Esophagus squamous epithelium (tissue), 5 donors: ENCODE results near the gene SLC35G2. TPM values are rescaled to one million over a fixed set of nuclear protein-coding genes. Genes with fewer than 3 reads are reported as not detected.

Source experiments
- DNase-seq: peaks from one replicate; lab custom pipeline; 2025; lab: John Stamatoyannopoulos, UW
- H3K27ac ChIP-seq, 4 donors: fragments of 200-600 bp; sonication (generic); one replicate each; pipeline ENCODE4 v1.5.1; 2016 to 2019; ENCODE audit warnings: mild to moderate bottlenecking in 1 of 4
- H3K27me3 ChIP-seq, 4 donors: fragments of 200-600 bp; sonication (generic); 1 replicate in 3 of 4; 2 replicates in 1 of 4; pipeline versions ENCODE4 v1.5.1 to v1.6.0; 2017 to 2021; ENCODE audit warnings: antibody characterized with exemption in 1 of 4
- H3K36me3 ChIP-seq, 3 donors: fragments of 200-600 bp; sonication (generic); one replicate each; pipeline ENCODE4 v1.5.1; 2016 to 2019
- H3K4me1 ChIP-seq, 3 donors: fragments of 200-600 bp; sonication (generic); one replicate each; pipeline ENCODE4 v1.5.1; 2017 to 2019
- H3K4me3 ChIP-seq, 4 donors: fragments of 200-600 bp; sonication (generic); 1 replicate in 3 of 4; 2 replicates in 1 of 4; pipeline ENCODE4 v1.5.1; 2016 to 2019; ENCODE audit warnings: mild to moderate bottlenecking in 2 of 4, moderate library complexity in 1 of 4
- H3K9me3 ChIP-seq, 3 donors: fragments of 200-600 bp; sonication (generic); one replicate each; pipeline ENCODE4 v1.5.1; 2016 to 2019
- POLR2A ChIP-seq, 4 donors: fragments of 450-650 bp; IDR thresholded peaks; one replicate each; pipeline ENCODE4 v1.6.1; 2017; ENCODE audit warnings: antibody characterized with exemption in 4 of 4, mild to moderate bottlenecking in 4 of 4, moderate library complexity in 3 of 4
- WGBS, 2 donors: methylation state at CpG; one replicate each; pipeline ENCODE4 v1.1.5; 2018; 5-methylcytosine and 5-hydroxymethylcytosine counted together
- intact Hi-C: fragments of 100-400 bp; cut with DNase I; formaldehyde crosslinking; loops from one replicate; pipeline ENCODE4 v1.15.0; 2022
- total RNA-seq, 4 donors: library from RNA; depleted of rRNA; stranded (reverse); fragments of >200 nt; gene quantifications; one replicate each; pipeline ENCODE4 v1.1.0, GENCODE V29; 2016
- TF ChIP-seq, protein P1 (sequence below), 6 experiments: fragments of 450-650 bp in 4 of 6; fragments of 200-600 bp in 2 of 6; sonication (generic) in 2 of 6; IDR thresholded peaks; one replicate each; pipeline ENCODE4 v1.5.1; 2016 to 2019; ENCODE audit warnings: antibody characterized with exemption in 6 of 6, mild to moderate bottlenecking in 4 of 6, moderate library complexity in 4 of 6
- donor health status: DM: yes; HTN: yes; CAD: no.

Gene SLC35G2
- total RNA-seq, 4 donors from 2014 or later = 0.68 to 4.0 (median 3.1) TPM

DNA sequence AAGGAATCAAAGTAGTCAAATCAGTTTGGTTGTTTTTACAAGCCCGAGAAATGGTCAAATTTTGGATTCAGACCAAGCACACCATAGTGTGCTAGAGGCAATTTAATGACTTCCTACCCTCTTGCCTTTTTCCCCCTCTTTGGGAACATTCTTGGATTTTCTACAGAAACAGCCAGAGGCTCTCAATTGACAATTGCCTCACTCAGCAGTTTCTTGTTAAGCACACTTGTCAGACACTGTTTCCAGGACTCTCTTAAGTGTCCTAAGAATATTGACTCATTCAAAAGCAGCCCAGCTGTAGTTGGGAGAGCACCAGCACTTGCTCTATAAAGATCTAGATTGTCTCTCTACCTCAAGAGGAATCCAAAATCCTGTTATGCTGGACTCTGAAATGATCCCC, 1.5 kb upstream of the SLC35G2 start:
- H3K4me3 ChIP-seq = no peak overlapping the region
- no peaks in the 10 kb centered on the region for H3K36me3 ChIP-seq
- intact Hi-C loops = no loop called here
- peaks cover 0 to 33% (median 9%) of the 10 kb centered on the region in 3 donors for H3K4me1 ChIP-seq
- H3K27me3 ChIP-seq = peaks cover 0 to 16% (median 0%) of the 10 kb centered on the region in 4 donors
- H3K27ac ChIP-seq = peak overlapping the region in 2 of 4 donors; percentile 26 to 90
- WGBS, 2 donors = 25 to 30% methylated on average over 1 of the region's 1 CpG
- no peaks in the 10 kb centered on the region for H3K9me3 ChIP-seq
- DNase-seq = no peak
- TF ChIP-seq POLR2A (IDR thresholded peaks at IDR 0.05) = no peak
- TF ChIP-seq, protein P1, sequence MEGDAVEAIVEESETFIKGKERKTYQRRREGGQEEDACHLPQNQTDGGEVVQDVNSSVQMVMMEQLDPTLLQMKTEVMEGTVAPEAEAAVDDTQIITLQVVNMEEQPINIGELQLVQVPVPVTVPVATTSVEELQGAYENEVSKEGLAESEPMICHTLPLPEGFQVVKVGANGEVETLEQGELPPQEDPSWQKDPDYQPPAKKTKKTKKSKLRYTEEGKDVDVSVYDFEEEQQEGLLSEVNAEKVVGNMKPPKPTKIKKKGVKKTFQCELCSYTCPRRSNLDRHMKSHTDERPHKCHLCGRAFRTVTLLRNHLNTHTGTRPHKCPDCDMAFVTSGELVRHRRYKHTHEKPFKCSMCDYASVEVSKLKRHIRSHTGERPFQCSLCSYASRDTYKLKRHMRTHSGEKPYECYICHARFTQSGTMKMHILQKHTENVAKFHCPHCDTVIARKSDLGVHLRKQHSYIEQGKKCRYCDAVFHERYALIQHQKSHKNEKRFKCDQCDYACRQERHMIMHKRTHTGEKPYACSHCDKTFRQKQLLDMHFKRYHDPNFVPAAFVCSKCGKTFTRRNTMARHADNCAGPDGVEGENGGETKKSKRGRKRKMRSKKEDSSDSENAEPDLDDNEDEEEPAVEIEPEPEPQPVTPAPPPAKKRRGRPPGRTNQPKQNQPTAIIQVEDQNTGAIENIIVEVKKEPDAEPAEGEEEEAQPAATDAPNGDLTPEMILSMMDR (IDR thresholded peaks at IDR 0.05) = no peak

DNA sequence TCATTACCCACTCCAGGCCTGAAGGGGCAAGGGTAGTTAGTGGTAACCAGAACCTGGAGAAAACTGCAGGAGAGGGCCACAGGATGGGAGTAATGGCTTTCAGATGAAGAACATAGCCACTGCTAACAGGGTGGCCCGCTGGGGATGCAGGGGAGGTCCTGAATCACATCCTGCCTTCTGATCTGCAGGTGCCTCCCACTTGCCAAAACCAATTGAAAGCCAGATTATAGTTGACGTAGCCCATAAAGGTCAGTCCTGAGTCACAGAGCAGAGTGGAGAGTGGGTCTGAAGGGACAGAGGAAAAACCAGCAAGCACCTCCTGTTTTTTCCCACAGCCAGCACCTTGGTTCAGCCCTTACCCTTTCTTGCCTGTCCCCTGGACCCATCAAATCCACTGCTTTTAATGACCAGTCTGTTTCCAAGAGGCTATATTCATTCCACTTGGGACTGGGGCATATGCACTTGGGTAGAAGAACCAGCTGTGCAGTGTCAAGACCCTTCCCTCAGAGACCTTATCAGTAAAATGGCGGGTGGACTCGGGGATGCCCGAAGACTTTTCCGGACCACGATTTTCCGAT, 646 bp upstream of the SLC35G2 start:
- Histone ChIP-seq H3K4me3 (peak overlapping the region; percentile 54 to 87 (median 70)), H3K27me3 (peaks cover 0 to 16% (median 0%) of the 10 kb centered on the region in 4 donors), H3K27ac (peak overlapping the region; percentile 69 to 90 (median 87)), H3K4me1 (peaks cover 0 to 33% (median 9%) of the 10 kb centered on the region in 3 donors), H3K9me3 (no peaks in the 10 kb centered on the region), H3K36me3 (no peaks in the 10 kb centered on the region)
- intact Hi-C loops = no loop called here
- DNase-seq = no peak
- peak in 1 of 4 donors; percentile 28 for TF ChIP-seq POLR2A (IDR thresholded peaks at IDR 0.05)
- TF ChIP-seq, protein P1 (IDR thresholded peaks at IDR 0.05) = no peak
- WGBS, 2 donors = 30 to 50% methylated on average over 1 to 4 of the region's 8 CpGs

DNA sequence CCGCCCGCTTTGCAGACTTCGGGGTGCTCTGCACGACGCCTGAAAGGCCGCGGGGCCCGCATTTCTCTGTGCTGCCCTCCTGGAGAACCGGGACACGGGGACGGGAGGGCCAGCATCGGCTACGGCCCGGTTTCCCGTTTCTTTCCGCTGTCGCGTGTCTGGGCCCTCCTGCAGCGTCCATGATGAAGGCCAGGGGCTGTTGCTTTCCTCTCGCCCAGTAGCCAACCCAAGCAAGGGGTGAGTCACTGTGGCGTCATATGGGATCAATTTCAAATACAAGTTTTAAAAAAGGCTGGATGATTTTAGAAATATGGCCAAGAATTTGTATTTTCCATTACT, 435 bp downstream of the SLC35G2 start:
- Histone ChIP-seq H3K27me3 (peaks cover 0 to 16% (median 0%) of the 10 kb centered on the region in 4 donors), H3K4me3 (peak overlapping the region; percentile 54 to 87 (median 70)), H3K36me3 (no peaks in the 10 kb centered on the region), H3K27ac (peak overlapping the region; percentile 69 to 90 (median 87)), H3K4me1 (peaks cover 0 to 33% (median 9%) of the 10 kb centered on the region in 3 donors), H3K9me3 (peaks cover 0 to 5% (median 0%) of the 10 kb centered on the region in 3 donors)
- intact Hi-C loops = no loop called here
- no peak for DNase-seq
- WGBS, 2 donors = 0% methylated on average over 5 to 13 of the region's 21 CpGs
- no peak for TF ChIP-seq POLR2A (IDR thresholded peaks at IDR 0.05)
- TF ChIP-seq, protein P1 (IDR thresholded peaks at IDR 0.05) = no peak

DNA sequence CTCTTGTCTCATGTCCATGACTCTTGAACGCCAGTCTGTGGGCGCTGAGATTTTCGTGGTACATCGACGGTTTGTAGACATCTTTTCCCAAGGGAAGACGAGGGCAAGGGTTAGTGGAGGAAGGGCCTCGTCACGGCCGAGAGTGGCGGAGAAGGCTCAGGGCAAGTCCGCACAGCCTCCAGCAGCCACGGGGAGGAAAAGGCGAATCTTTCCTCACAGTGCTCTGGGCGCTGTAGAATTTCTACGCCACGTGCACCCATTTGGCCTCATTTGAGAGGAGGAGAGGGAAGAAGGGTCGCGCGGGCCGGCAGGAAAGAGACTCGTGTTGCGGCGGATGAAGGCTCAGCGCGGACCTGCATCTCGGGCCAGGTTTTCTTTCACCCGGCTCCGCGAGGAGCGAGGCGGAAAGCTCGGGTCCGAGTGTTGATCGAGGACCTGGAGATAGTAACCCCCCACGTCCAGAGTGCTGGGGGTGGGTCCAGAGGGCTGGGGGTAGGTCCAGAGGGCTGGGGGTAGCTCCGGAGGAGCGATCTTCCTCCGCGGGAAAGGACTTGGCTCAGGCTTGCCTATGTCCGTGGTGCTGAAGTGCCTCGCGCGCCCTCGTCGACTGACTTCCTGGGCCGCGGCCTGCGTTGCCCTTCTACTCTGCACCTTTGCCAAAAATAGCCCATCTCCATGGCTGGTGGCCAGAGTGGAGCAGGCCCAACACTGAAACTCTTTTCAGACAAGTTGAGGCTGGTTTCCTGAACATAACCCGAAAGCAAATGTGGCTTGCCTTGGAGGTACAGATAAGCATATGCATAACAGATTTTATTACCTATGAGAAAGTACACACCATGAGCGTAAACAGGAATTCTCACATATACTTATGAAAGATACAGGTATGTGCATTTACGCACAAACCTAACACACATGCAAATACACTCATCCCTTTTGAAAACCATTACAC, 1.1 kb downstream of the SLC35G2 start:
- intact Hi-C loops = no loop called here
- Histone ChIP-seq H3K4me3 (peak overlapping the region; percentile 54 to 87 (median 70)), H3K36me3 (no peaks in the 10 kb centered on the region), H3K27me3 (peaks cover 0 to 16% (median 0%) of the 10 kb centered on the region in 4 donors), H3K27ac (peak overlapping the region; percentile 69 to 90 (median 87)), H3K4me1 (peaks cover 0 to 33% (median 9%) of the 10 kb centered on the region in 3 donors), H3K9me3 (peaks cover 0 to 5% (median 0%) of the 10 kb centered on the region in 3 donors)
- WGBS, 2 donors = 7 to 11% methylated on average over 15 to 19 of the region's 51 CpGs
- TF ChIP-seq POLR2A (IDR thresholded peaks at IDR 0.05) = no peak
- TF ChIP-seq, protein P1 (IDR thresholded peaks at IDR 0.05) = no peak
- no peak for DNase-seq

DNA sequence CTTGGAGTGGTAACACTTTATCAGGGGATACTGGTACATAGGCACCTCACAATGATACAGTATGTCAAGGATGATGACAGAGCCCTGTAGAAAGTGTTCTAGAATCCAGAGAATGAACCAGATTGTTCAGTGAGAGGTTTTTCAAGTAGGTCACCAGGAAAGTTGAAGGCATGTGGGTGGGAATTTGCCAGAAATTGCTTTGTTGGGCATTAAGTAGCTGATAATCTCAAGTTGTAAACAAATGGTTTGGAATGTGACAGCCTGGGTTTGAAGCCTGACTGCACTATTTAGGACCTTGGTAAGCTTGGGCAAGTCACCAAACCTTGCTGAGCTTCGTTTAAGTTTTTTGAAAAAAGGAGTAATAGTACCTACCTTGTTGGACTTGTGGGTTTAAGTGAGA, 12.5 kb downstream of the SLC35G2 start:
- no peak for DNase-seq
- Histone ChIP-seq H3K36me3 (no peaks in the 10 kb centered on the region), H3K4me1 (peaks cover 0 to 18% (median 3%) of the 10 kb centered on the region in 3 donors), H3K27ac (no peak overlapping the region), H3K27me3 (no peaks in the 10 kb centered on the region), H3K9me3 (no peaks in the 10 kb centered on the region), H3K4me3 (no peak overlapping the region)
- 43 to 71% methylated on average over 1 of the region's 1 CpG for WGBS, 2 donors
- intact Hi-C loops = no loop called here
- TF ChIP-seq, protein P1 (IDR thresholded peaks at IDR 0.05) = no peak
- TF ChIP-seq POLR2A (IDR thresholded peaks at IDR 0.05) = no peak
